LNCaP clone FGC (cell line): ENCODE results near the gene NDUFAF8.

Source experiments
- DNase-seq: peaks from one replicate; pipeline ENCODE4 v3.0.0-alpha.2; 2011; ENCODE audit warnings: low read depth
- H3K4me3 ChIP-seq: 2 replicates; pipeline ENCODE4 v1.5.1; 2011; ENCODE audit warnings: mild to moderate bottlenecking, low read depth, low read length, control low read depth
- TF ChIP-seq, protein P1 (sequence below): IDR thresholded peaks from 2 replicates; pipeline ENCODE4 v1.5.1; 2012; ENCODE audit warnings: mild to moderate bottlenecking; ENCODE audit not compliant: control insufficient read depth, insufficient read depth; ENCODE audit errors: extremely low read depth

The NDUFAF8 gene

GRCh38 chr17:81274471-81274855 lies 35.3 kb downstream of the NDUFAF8 start:
- DNase-seq: no peak
- TF ChIP-seq, protein P1, sequence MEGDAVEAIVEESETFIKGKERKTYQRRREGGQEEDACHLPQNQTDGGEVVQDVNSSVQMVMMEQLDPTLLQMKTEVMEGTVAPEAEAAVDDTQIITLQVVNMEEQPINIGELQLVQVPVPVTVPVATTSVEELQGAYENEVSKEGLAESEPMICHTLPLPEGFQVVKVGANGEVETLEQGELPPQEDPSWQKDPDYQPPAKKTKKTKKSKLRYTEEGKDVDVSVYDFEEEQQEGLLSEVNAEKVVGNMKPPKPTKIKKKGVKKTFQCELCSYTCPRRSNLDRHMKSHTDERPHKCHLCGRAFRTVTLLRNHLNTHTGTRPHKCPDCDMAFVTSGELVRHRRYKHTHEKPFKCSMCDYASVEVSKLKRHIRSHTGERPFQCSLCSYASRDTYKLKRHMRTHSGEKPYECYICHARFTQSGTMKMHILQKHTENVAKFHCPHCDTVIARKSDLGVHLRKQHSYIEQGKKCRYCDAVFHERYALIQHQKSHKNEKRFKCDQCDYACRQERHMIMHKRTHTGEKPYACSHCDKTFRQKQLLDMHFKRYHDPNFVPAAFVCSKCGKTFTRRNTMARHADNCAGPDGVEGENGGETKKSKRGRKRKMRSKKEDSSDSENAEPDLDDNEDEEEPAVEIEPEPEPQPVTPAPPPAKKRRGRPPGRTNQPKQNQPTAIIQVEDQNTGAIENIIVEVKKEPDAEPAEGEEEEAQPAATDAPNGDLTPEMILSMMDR: no peak
- no peak overlapping the region for H3K4me3 ChIP-seq

GRCh38 chr17:81276781-81277180 lies 37.7 kb downstream of the NDUFAF8 start:
- TF ChIP-seq, protein P1: no peak
- DNase-seq: no peak

GRCh38 chr17:81277421-81277820 lies 38.3 kb downstream of the NDUFAF8 start:
- peak; percentile 44 for DNase-seq
- TF ChIP-seq, protein P1: no peak
- H3K4me3 ChIP-seq: no peak overlapping the region

More at GRCh38 chr17:81276781-81277180, 37.7 kb downstream of the NDUFAF8 start:
- no peak overlapping the region for H3K4me3 ChIP-seq

DNA sequence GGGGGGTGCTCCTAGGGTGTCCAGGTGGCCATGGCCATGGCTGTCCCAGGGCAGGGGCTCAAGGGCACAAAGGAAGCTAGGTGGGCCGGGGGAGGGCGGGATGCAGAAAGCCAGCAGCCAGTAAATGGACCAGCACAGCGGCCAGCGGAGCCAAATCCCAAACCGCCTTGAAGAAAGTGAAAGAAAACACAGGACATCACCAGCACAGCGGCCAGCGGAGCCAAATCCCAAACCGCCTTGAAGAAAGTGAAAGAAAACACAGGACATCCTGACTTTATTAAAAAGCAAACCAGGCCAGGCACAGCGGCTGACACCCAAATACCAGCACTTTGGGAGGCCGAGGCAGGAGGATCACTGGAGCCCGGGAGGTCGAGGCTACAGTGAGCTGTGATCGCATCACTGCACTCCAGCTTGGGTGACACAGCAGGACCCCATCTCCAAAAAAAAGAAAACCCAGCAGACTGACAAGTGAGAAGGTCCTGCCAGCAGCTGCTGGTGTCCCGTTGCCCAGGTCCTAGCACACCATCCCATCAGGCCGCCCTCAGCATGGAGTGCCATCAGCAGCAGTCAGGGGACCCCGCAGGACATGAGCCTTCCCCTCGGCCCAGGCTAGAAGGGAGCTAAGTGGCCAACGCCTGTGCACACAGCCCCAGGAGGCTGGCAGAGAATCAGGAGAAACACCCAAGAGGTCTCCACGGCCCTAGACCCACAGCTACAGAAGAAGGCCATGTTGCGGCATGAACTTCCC lies 39.0 kb downstream of the NDUFAF8 start:
- DNase-seq: no peak
- H3K4me3 ChIP-seq: no peak overlapping the region
- TF ChIP-seq, protein P1: no peak

DNA sequence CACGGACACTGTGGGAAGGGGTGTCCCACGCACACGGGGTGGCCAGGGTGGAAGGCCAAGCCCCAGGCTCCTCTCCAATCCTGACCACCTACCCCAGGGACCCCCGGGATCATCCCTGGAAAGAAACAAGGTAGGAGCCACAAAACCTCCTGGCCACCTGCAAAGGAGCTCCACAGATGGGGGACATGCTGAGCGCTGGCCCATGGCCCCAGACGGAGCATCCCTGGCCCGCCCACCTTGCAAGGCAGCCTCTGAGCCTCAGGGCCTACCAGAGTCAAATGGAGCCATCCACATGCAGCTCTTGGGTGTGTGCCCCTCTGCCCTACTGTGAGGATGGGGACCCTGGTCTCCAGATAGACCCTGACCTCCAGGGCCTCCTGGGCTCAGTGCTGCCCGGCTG lies 39.7 kb downstream of the NDUFAF8 start:
- TF ChIP-seq, protein P1: no peak

GRCh38 chr17:81279278-81280275 lies 40.5 kb downstream of the NDUFAF8 start:
- no peak overlapping the region for H3K4me3 ChIP-seq
- TF ChIP-seq, protein P1: no peak
- DNase-seq: no peak

More for the DNA sequence above, 39.7 kb downstream of the NDUFAF8 start:
- no peak overlapping the region for H3K4me3 ChIP-seq
- DNase-seq: no peak
